ENCODE results near the gene TUSC2. TPM values are rescaled to one million over a fixed set of nuclear protein-coding genes. Genes with fewer than 3 reads are reported as not detected.

TUSC2 gene
- polyA plus RNA-seq, 1 donor from 2014 or later, result 88.8 TPM

GRCh38 chr3:50295553-50296431 is 32.2 kb downstream of the TUSC2 start:
- Histone ChIP-seq H3K27ac (ENCODE audit: low read length) (no peak overlapping the region), H3K9ac (ENCODE audit: low read length) (no peak overlapping the region), H3K27me3 (ENCODE audit: insufficient read depth, low read depth, low read length) (no peaks in the 10 kb centered on the region), H3K4me2 (ENCODE audit: low read length) (no peak overlapping the region), H4K20me1 (ENCODE audit: insufficient read depth) (no peaks in the 10 kb centered on the region), H3K4me3 (ENCODE audit: low read length) (no peak overlapping the region), H3K79me2 (replicated peaks; ENCODE audit: insufficient read depth, low read length) (peaks cover 6% of the 10 kb centered on the region), H2AFZ (ENCODE audit: low read depth, low read length) (no peak overlapping the region), H3K36me3 (ENCODE audit: insufficient read depth, low read length) (no peaks in the 10 kb centered on the region), H3K9me2 (ENCODE audit: insufficient read depth, low read length) (no peaks in the 10 kb centered on the region), H3K9me3 (ENCODE audit: low read length) (no peaks in the 10 kb centered on the region), H3F3A (ENCODE audit: insufficient read depth, low read length, poor library complexity, severe bottlenecking) (no peaks in the 10 kb centered on the region)
- TF ChIP-seq REST (IDR thresholded peaks at IDR 0.05; ENCODE audit: borderline replicate concordance) (no peak), CTCF (IDR thresholded peaks at IDR 0.05; ENCODE audit: poor library complexity, severe bottlenecking) (no peak), SMC3 (conservative IDR thresholded peaks at IDR 0.05; ENCODE audit: poor library complexity) (no peak), EP300 (conservative IDR thresholded peaks at IDR 0.05; ENCODE audit: poor library complexity, severe bottlenecking) (no peak), EZH2 (IDR thresholded peaks at IDR 0.05; ENCODE audit: borderline replicate concordance, insufficient read depth, low read length, poor library complexity, severe bottlenecking) (no peak), TAF1 (IDR thresholded peaks at IDR 0.05; ENCODE audit: low read depth) (no peak), POLR2AphosphoS5 (IDR thresholded peaks at IDR 0.05) (no peak), RAD21 (conservative IDR thresholded peaks at IDR 0.05) (no peak), MXI1 (conservative IDR thresholded peaks at IDR 0.05; ENCODE audit: poor library complexity, severe bottlenecking) (no peak)

GRCh38 chr3:50294492-50295403 is 33.3 kb downstream of the TUSC2 start:
- Histone ChIP-seq H4K20me1 (ENCODE audit: insufficient read depth) (no peaks in the 10 kb centered on the region), H3K9me2 (ENCODE audit: insufficient read depth, low read length) (no peaks in the 10 kb centered on the region), H3K27ac (ENCODE audit: low read length) (no peak overlapping the region), H3K27me3 (ENCODE audit: insufficient read depth, low read depth, low read length) (no peaks in the 10 kb centered on the region), H2AFZ (ENCODE audit: low read depth, low read length) (no peak overlapping the region), H3K4me2 (ENCODE audit: low read length) (no peak overlapping the region), H3K36me3 (ENCODE audit: insufficient read depth, low read length) (no peaks in the 10 kb centered on the region), H3K79me2 (replicated peaks; ENCODE audit: insufficient read depth, low read length) (peaks cover 6% of the 10 kb centered on the region), H3K4me3 (ENCODE audit: low read length) (no peak overlapping the region), H3K9me3 (ENCODE audit: low read length) (no peaks in the 10 kb centered on the region), H3F3A (ENCODE audit: insufficient read depth, low read length, poor library complexity, severe bottlenecking) (no peaks in the 10 kb centered on the region), H3K9ac (ENCODE audit: low read length) (no peak overlapping the region)
- no peak for TF ChIP-seq POLR2AphosphoS5 (IDR thresholded peaks at IDR 0.05)
- no peak for TF ChIP-seq EZH2 (IDR thresholded peaks at IDR 0.05; ENCODE audit: borderline replicate concordance, insufficient read depth, low read length, poor library complexity, severe bottlenecking)
- TF ChIP-seq MXI1 (conservative IDR thresholded peaks at IDR 0.05; ENCODE audit: poor library complexity, severe bottlenecking), result no peak
- no peak for TF ChIP-seq SMC3 (conservative IDR thresholded peaks at IDR 0.05; ENCODE audit: poor library complexity)
- no peak for TF ChIP-seq EP300 (conservative IDR thresholded peaks at IDR 0.05; ENCODE audit: poor library complexity, severe bottlenecking)
- TF ChIP-seq CTCF (IDR thresholded peaks at IDR 0.05; ENCODE audit: poor library complexity, severe bottlenecking), result no peak
- TF ChIP-seq REST (IDR thresholded peaks at IDR 0.05; ENCODE audit: borderline replicate concordance), result no peak
- TF ChIP-seq TAF1 (IDR thresholded peaks at IDR 0.05; ENCODE audit: low read depth), result no peak

Measured in neural cell (in vitro differentiated cells).